ENCODE data around the gene RNF126. TPM values are rescaled to one million over a fixed set of nuclear protein-coding genes. Genes with fewer than 3 reads are reported as not detected.
A peak's percentile ranks its signal among the peaks of the same experiment; 100 is the strongest.

RNF126 gene
- total and polyA plus RNA-seq, 7 donors = 25.2 to 72.1 (median 51.6) TPM

DNA sequence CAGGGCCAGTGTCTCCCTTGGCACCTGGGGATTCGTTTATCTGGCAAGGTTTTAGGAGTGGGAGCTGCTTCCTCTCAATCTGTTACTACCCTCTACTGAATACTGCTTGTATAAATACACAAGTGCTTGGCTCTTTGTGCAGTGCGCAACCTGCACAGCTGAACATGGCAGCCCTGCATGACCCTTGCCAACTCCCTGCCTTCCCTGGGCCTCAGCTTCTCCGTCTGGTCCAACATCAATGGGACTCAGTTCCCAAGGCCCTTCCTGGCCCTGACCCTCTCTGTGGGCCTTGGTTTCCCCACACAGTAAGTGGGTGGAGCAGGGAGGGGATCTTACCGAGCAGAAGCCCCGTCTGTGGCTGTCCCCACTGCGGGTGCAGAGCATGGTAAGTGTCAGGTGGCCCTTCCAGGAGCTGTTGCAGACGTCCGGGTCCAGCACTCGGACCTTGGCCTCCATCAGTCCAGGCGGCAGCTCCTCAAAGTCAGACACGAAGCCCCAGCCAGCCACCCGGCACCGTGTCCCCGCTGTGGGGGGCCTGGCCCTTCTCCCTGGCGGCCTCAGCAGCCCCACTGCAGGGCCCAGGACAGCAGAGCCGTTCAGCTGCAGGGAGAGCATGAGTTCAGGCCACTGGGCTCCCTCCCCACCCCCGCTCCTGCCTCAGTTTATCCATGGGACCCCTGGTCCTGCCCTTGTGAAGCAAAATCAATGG, 23.7 kb upstream of the RNF126 start:
- Histone ChIP-seq H3K27ac (no peak overlapping the region), H3K9me3 (no peaks in the 10 kb centered on the region), H3K4me3 (no peak overlapping the region), H3K4me1 (no peaks in the 10 kb centered on the region), H3K27me3 (ENCODE audit: insufficient read depth in 3 of 3, low read length in 2 of 3) (peaks cover 0 to 4% (median 0%) of the 10 kb centered on the region in 3 donors), H3K36me3 (ENCODE audit: insufficient read depth in 1 of 2, low read depth in 1 of 2) (no peaks in the 10 kb centered on the region)
- DNase-seq (no peak), ATAC-seq (no peak)
- intact Hi-C loops (cut with DNase I) = no loop called here
- WGBS, 3 donors = 61 to 68% (median 64%) methylated on average over 13 to 17 of the region's 17 CpGs
- TF ChIP-seq, protein P1, sequence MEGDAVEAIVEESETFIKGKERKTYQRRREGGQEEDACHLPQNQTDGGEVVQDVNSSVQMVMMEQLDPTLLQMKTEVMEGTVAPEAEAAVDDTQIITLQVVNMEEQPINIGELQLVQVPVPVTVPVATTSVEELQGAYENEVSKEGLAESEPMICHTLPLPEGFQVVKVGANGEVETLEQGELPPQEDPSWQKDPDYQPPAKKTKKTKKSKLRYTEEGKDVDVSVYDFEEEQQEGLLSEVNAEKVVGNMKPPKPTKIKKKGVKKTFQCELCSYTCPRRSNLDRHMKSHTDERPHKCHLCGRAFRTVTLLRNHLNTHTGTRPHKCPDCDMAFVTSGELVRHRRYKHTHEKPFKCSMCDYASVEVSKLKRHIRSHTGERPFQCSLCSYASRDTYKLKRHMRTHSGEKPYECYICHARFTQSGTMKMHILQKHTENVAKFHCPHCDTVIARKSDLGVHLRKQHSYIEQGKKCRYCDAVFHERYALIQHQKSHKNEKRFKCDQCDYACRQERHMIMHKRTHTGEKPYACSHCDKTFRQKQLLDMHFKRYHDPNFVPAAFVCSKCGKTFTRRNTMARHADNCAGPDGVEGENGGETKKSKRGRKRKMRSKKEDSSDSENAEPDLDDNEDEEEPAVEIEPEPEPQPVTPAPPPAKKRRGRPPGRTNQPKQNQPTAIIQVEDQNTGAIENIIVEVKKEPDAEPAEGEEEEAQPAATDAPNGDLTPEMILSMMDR (IDR thresholded peaks at IDR 0.05) = no peak

DNA sequence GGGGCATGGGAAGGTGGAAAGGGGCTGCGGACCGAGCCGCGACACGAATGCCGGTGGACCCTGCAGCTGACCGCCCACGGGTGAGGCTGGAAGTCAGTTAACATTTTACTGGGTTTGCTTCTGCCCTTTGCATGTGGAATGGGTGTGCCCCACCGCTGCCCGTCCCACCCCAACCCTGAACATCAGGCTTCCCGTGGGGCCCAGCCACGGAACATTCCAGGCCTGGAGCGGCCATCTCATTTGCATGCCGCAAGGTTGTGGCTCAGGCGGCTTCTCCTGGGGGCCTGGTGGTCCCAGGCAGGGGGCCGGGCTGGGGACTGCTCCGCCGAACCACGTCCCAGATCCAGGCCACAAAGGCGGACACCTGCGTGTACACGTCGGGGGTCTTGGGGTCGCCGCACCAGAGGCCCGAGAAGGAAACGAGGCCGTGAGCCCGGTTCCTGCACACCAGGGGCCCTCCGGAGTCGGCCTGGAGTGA, 22.5 kb upstream of the RNF126 start:
- Histone ChIP-seq H3K36me3 (ENCODE audit: insufficient read depth in 1 of 2, low read depth in 1 of 2) (no peaks in the 10 kb centered on the region), H3K4me1 (no peaks in the 10 kb centered on the region), H3K27ac (no peak overlapping the region), H3K27me3 (ENCODE audit: insufficient read depth in 3 of 3, low read length in 2 of 3) (peaks cover 0 to 4% (median 0%) of the 10 kb centered on the region in 3 donors), H3K4me3 (no peak overlapping the region), H3K9me3 (no peaks in the 10 kb centered on the region)
- TF ChIP-seq, protein P1 (IDR thresholded peaks at IDR 0.05) = no peak
- intact Hi-C loops (cut with DNase I) = no loop called here
- WGBS, 3 donors = 72 to 75% (median 72%) methylated on average over 22 to 31 of the region's 31 CpGs
- no peak for DNase-seq
- no peak for ATAC-seq

DNA sequence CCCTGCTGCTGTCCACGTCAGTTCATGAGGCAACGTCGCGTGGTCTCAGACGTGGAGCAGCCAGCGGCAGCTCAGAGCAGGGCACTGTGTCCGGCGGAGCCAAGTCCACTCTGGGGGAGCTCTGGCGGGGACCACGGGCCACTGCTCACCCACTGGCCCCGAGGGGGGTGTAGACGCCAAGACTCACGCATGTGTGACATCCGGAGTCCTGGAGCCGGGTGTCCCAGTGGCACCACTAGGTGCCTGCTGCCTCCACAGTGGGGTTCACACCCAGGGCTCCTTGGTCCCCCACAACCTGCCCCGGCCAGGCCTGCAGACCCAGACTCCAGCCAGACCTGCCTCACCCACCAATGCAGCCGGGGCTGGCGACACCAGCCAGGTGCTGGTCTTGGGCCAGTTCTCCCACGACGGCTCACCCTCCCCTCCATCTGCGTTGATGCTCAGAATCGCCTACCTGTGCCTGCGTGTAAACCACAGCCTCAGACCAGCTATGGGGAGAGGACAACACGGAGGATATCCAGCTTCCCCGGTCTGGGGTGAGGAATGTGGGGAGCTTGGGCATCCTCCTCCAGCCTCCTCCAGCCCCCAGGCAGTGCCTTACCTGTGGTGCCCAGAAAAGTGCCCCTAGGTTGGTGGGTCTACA, 19.8 kb upstream of the RNF126 start:
- 62 to 78% (median 64%) methylated on average over 25 of the region's 25 CpGs for WGBS, 3 donors

DNA sequence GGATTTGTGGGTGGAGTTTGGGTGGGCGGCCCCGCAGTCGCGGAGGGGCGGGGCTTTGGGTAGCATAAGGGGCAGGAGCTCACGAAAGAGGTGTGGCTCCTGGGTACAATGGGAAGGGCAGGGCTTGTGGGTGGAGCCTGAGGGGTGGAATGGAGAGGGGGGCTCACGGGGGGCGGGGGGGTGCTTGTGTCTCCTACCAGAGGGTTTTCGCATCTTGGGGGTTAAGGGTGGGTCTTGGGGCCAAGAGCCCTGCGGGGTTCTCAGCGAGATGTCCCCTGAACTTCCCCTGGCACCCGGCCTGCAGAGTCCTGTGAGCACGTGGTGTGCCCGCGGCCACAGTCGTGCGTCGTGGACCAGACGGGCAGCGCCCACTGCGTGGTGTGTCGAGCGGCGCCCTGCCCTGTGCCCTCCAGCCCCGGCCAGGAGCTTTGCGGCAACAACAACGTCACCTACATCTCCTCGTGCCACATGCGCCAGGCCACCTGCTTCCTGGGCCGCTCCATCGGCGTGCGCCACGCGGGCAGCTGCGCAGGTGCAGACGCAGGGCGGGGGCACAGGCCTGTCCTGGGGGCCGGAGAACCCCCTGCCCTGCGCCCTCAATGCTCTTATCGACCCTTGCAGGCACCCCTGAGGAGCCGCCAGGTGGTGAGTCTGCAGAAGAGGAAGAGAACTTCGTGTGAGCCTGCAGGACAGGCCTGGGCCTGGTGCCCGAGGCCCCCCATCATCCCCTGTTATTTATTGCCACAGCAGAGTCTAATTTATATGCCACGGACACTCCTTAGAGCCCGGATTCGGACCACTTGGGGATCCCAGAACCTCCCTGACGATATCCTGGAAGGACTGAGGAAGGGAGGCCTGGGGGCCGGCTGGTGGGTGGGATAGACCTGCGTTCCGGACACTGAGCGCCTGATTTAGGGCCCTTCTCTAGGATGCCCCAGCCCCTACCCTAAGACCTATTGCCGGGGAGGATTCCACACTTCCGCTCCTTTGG, 18.3 kb upstream of the RNF126 start:
- H3K27ac ChIP-seq = peak overlapping the region; percentile 87
- no peak for ATAC-seq
- peak in 1 of 2 donors; percentile 97 for DNase-seq
- no peaks in the 10 kb centered on the region for H3K9me3 ChIP-seq
- intact Hi-C loops (cut with DNase I) = no loop called here
- TF ChIP-seq, protein P1 (IDR thresholded peaks at IDR 0.05) = no peak
- H3K4me1 ChIP-seq = peaks cover 18% of the 10 kb centered on the region
- H3K36me3 ChIP-seq (ENCODE audit: insufficient read depth in 1 of 2, low read depth in 1 of 2) = no peaks in the 10 kb centered on the region
- H3K4me3 ChIP-seq = peak overlapping the region; percentile 82
- WGBS, 3 donors = 60 to 72% (median 65%) methylated on average over 51 to 54 of the region's 54 CpGs
- peaks cover 0 to 8% (median 7%) of the 10 kb centered on the region in 3 donors for H3K27me3 ChIP-seq (ENCODE audit: insufficient read depth in 3 of 3, low read length in 2 of 3)

More for the DNA sequence above, 19.8 kb upstream of the RNF126 start:
- ATAC-seq (no peak), DNase-seq (no peak)
- no peaks in the 10 kb centered on the region for H3K36me3 ChIP-seq (ENCODE audit: insufficient read depth in 1 of 2, low read depth in 1 of 2)
- TF ChIP-seq, protein P1 (IDR thresholded peaks at IDR 0.05) = no peak
- peaks cover 0 to 5% (median 0%) of the 10 kb centered on the region in 3 donors for H3K27me3 ChIP-seq (ENCODE audit: insufficient read depth in 3 of 3, low read length in 2 of 3)
- no peaks in the 10 kb centered on the region for H3K9me3 ChIP-seq
- no peak overlapping the region for H3K27ac ChIP-seq
- H3K4me3 ChIP-seq = no peak overlapping the region
- intact Hi-C loops (cut with DNase I) = no loop called here
- peaks cover 6% of the 10 kb centered on the region for H3K4me1 ChIP-seq
